ENCODE data around the gene DLD.

Gene DLD

DNA sequence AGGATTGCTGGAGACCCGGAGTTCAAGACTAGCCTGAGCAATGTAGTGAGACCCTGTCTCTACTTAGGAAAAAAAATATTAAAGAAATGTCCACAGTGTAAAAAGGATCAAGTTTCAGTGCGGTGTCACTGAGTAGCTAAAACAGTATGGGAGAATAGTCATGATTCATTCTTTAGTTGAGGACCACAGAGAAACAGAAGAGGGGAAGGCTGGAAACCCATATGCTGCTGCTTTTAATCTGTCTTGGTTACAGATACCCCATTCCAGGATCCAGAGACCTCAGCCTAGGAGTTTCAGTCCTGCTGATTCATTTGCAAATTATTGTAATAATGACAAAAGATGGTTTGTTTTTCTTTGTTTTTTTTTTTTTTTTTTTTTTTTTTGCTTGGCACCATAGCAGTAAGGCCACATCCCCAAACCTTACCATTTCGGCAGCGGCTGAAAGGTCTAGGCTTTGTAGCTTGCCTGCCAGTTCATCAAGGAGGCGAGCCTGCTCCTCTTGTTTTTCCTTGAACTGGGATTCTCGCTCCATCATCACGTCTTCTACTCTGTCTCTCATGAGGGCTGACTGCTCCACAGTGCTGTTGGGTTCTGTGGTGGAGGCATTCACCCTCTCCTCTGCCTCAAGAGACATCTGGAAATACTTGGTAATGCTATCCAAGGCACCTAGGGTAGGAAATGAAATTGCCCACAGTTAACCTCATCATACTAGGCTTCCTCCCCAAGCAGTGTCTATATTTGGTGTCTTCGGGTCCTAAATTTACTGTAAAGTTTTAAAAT, 44.2 kb downstream of the DLD start:
- Histone ChIP-seq H3K9me3 (ENCODE audit: insufficient read depth, low read length, severe bottlenecking) (no peaks in the 10 kb centered on the region), H3K27ac (ENCODE audit: low read length) (no peak overlapping the region), H3K9ac (ENCODE audit: low read depth, low read length) (no peak overlapping the region), H2AFZ (ENCODE audit: low read depth, low read length) (no peak overlapping the region), H3K4me3 (ENCODE audit: low read depth in 1 of 2, low read length in 2 of 2) (no peak overlapping the region), H4K20me1 (ENCODE audit: insufficient read depth, low read length) (no peaks in the 10 kb centered on the region), H3K27me3 (ENCODE audit: insufficient read depth, low read length, poor library complexity) (no peaks in the 10 kb centered on the region), H3K4me2 (ENCODE audit: insufficient read depth, low read length) (no peak overlapping the region), H3K4me1 (ENCODE audit: insufficient read depth, low read length) (no peaks in the 10 kb centered on the region), H3K79me2 (ENCODE audit: insufficient read depth, low read length) (no peaks in the 10 kb centered on the region), H3K36me3 (ENCODE audit: insufficient read depth, low read length) (peaks cover 15% of the 10 kb centered on the region; the same call in 1 of the 2 replicates)
- TF ChIP-seq EZH2 (IDR thresholded peaks at IDR 0.05; ENCODE audit: borderline replicate concordance, low read depth, low read length, severe bottlenecking), result no peak
- no peak for TF ChIP-seq CTCF (IDR thresholded peaks at IDR 0.05; ENCODE audit: borderline replicate concordance, extremely low read depth, low read length, poor library complexity, severe bottlenecking)
- DNase-seq, result no peak
- peak; percentile 14; the same call in 1 of the 3 replicates for ATAC-seq (ENCODE audit: insufficient read depth, low read depth)

DNA sequence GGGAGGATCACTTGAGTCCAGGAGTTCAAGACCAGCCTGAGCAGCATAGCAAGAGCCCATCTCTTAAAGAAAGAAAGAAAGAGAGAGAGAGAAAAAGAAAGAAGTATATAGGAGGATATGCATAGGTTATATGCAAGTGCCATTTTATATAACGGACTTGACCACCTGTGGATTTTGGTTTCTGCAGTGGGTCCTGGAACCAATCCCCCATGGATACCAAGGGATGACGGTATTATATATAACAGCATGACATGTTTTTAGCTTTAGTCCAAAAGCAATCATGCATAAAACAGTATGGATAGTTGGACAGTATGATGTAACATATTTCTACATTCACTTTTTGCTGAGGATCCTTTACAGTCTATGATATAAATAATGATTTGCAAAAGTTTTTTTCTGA, 45.3 kb downstream of the DLD start:
- no peak for ATAC-seq (ENCODE audit: insufficient read depth, low read depth)
- Histone ChIP-seq H3K4me1 (ENCODE audit: insufficient read depth, low read length) (no peaks in the 10 kb centered on the region), H3K27me3 (ENCODE audit: insufficient read depth, low read length, poor library complexity) (no peaks in the 10 kb centered on the region), H3K9ac (ENCODE audit: low read depth, low read length) (no peak overlapping the region), H2AFZ (ENCODE audit: low read depth, low read length) (no peak overlapping the region), H3K4me2 (ENCODE audit: insufficient read depth, low read length) (no peak overlapping the region), H3K4me3 (ENCODE audit: low read depth in 1 of 2, low read length in 2 of 2) (no peak overlapping the region), H3K79me2 (ENCODE audit: insufficient read depth, low read length) (no peaks in the 10 kb centered on the region), H3K27ac (ENCODE audit: low read length) (no peak overlapping the region), H3K9me3 (ENCODE audit: insufficient read depth, low read length, severe bottlenecking) (no peaks in the 10 kb centered on the region), H3K36me3 (ENCODE audit: insufficient read depth, low read length) (peaks cover 17% of the 10 kb centered on the region; the same call in 1 of the 2 replicates), H4K20me1 (ENCODE audit: insufficient read depth, low read length) (no peaks in the 10 kb centered on the region)
- TF ChIP-seq CTCF (IDR thresholded peaks at IDR 0.05; ENCODE audit: borderline replicate concordance, extremely low read depth, low read length, poor library complexity, severe bottlenecking) (no peak), EZH2 (IDR thresholded peaks at IDR 0.05; ENCODE audit: borderline replicate concordance, low read depth, low read length, severe bottlenecking) (no peak)
- no peak for DNase-seq

GRCh38 chr7:107937531-107937930, 46.5 kb downstream of the DLD start:
- H3K9me3 ChIP-seq (ENCODE audit: insufficient read depth, low read length, severe bottlenecking), result no peaks in the 10 kb centered on the region
- H2AFZ ChIP-seq (ENCODE audit: low read depth, low read length), result no peak overlapping the region
- H3K27me3 ChIP-seq (ENCODE audit: insufficient read depth, low read length, poor library complexity), result no peaks in the 10 kb centered on the region
- H3K4me3 ChIP-seq (ENCODE audit: low read depth in 1 of 2, low read length in 2 of 2), result no peak overlapping the region
- DNase-seq (no peak), ATAC-seq (ENCODE audit: insufficient read depth, low read depth) (no peak)
- no peaks in the 10 kb centered on the region for H4K20me1 ChIP-seq (ENCODE audit: insufficient read depth, low read length)
- H3K4me1 ChIP-seq (ENCODE audit: insufficient read depth, low read length), result no peaks in the 10 kb centered on the region
- no peak overlapping the region for H3K4me2 ChIP-seq (ENCODE audit: insufficient read depth, low read length)
- no peak overlapping the region for H3K27ac ChIP-seq (ENCODE audit: low read length)
- H3K9ac ChIP-seq (ENCODE audit: low read depth, low read length), result no peak overlapping the region
- no peak for TF ChIP-seq EZH2 (IDR thresholded peaks at IDR 0.05; ENCODE audit: borderline replicate concordance, low read depth, low read length, severe bottlenecking)
- TF ChIP-seq CTCF (IDR thresholded peaks at IDR 0.05; ENCODE audit: borderline replicate concordance, extremely low read depth, low read length, poor library complexity, severe bottlenecking), result no peak
- peaks cover 10% of the 10 kb centered on the region; the same call in 1 of the 2 replicates for H3K36me3 ChIP-seq (ENCODE audit: insufficient read depth, low read length)
- no peaks in the 10 kb centered on the region for H3K79me2 ChIP-seq (ENCODE audit: insufficient read depth, low read length)

Data from DND-41 (cell line).